ENCODE results near the gene BFSP2.

The BFSP2 gene

GRCh38 chr3:133400006-133400515 is at the start of gene BFSP2:
BFSP2 (plus strand) TSS chr3:133400056; CDS start chr3:133400084, 28 bp downstream.
- no peak for DNase-seq (ENCODE audit: low read depth)

- no peak for DNase-seq (ENCODE audit: low read depth)
Measured at GRCh38 chr3:133354721-133355120, 45.1 kb upstream of the BFSP2 start.

GRCh38 chr3:133360476-133360875 is 39.4 kb upstream of the BFSP2 start:
- DNase-seq (ENCODE audit: low read depth), result no peak

GRCh38 chr3:133361011-133361410 is 38.8 kb upstream of the BFSP2 start:
- no peak for DNase-seq (ENCODE audit: low read depth)

GRCh38 chr3:133361435-133361834 is 38.4 kb upstream of the BFSP2 start:
- DNase-seq (ENCODE audit: low read depth), result no peak

- no peak for DNase-seq (ENCODE audit: low read depth)
Measured at GRCh38 chr3:133362539-133362938, 37.3 kb upstream of the BFSP2 start.

- no peak for DNase-seq (ENCODE audit: low read depth)
Measured at GRCh38 chr3:133364704-133365103, 35.2 kb upstream of the BFSP2 start.

GRCh38 chr3:133366921-133367320 is 32.9 kb upstream of the BFSP2 start:
- DNase-seq (ENCODE audit: low read depth), result no peak

GRCh38 chr3:133367403-133367802 is 32.5 kb upstream of the BFSP2 start:
- no peak for DNase-seq (ENCODE audit: low read depth)

GRCh38 chr3:133367956-133368355 is 31.9 kb upstream of the BFSP2 start:
- no peak for DNase-seq (ENCODE audit: low read depth)

GRCh38 chr3:133368371-133369067 is 31.3 kb upstream of the BFSP2 start:
- DNase-seq (ENCODE audit: low read depth), result no peak

- DNase-seq (ENCODE audit: low read depth), result no peak
Measured at GRCh38 chr3:133369068-133369440, 30.8 kb upstream of the BFSP2 start.

GRCh38 chr3:133371181-133371580 is 28.7 kb upstream of the BFSP2 start:
- DNase-seq (ENCODE audit: low read depth), result no peak

- no peak for DNase-seq (ENCODE audit: low read depth)
Measured at GRCh38 chr3:133371676-133372075, 28.2 kb upstream of the BFSP2 start.

GRCh38 chr3:133374708-133375402 is 25.0 kb upstream of the BFSP2 start:
- DNase-seq (ENCODE audit: low read depth), result no peak

GRCh38 chr3:133375403-133375745 is 24.5 kb upstream of the BFSP2 start:
- DNase-seq (ENCODE audit: low read depth), result no peak

- no peak for DNase-seq (ENCODE audit: low read depth)
Measured at GRCh38 chr3:133376810-133377209, 23.0 kb upstream of the BFSP2 start.

- no peak for DNase-seq (ENCODE audit: low read depth)
Measured at GRCh38 chr3:133377396-133377795, 22.5 kb upstream of the BFSP2 start.

- no peak for DNase-seq (ENCODE audit: low read depth)
Measured at GRCh38 chr3:133379926-133380325, 19.9 kb upstream of the BFSP2 start.

- DNase-seq (ENCODE audit: low read depth), result no peak
Measured at GRCh38 chr3:133380481-133381225, 19.2 kb upstream of the BFSP2 start.

GRCh38 chr3:133381346-133382109 is 18.3 kb upstream of the BFSP2 start:
- no peak for DNase-seq (ENCODE audit: low read depth)

GRCh38 chr3:133383175-133383574 is 16.7 kb upstream of the BFSP2 start:
- DNase-seq (ENCODE audit: low read depth), result no peak
